ENCODE measurements around the gene APP.

The APP gene

DNA sequence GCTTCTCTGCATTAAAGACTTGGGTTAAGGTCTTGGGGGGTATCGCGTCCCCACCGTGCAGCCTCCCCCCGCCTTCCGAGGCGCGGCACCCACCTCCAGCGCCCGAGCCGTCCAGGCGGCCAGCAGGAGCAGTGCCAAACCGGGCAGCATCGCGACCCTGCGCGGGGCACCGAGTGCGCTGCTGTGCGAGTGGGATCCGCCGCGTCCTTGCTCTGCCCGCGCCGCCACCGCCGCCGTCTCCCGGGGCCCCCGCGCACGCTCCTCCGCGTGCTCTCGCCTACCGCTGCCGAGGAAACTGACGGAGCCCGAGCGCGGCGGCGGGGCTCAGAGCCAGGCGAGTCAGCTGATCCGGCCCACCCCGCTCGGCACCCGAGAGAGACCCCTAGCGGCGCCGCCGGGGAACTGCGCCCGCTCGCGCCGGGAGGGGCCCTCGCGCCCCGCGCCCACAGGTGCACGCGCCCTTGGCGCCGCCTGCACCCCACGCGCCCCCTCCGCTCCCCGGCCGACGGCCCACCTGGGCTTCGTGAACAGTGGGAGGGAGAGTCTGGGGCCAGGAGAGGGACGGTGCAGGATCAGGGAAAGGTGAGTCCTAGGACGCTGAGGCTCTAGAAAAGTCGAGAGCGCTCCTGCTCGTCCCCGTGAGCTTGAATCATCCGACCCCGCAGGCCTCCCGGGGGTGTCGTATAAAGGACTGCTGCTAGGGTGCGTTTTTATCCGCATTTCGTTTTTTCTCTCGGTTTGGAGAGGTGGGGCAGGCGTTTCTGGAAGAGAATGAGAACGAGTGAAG is at the start of gene APP:
Gene APP, minus strand, starts transcription at position 300 of the 787 bp plus-strand sequence. Its CDS starts 150 bp downstream, at position 150.
- peak; percentile 75 for DNase-seq

DNA sequence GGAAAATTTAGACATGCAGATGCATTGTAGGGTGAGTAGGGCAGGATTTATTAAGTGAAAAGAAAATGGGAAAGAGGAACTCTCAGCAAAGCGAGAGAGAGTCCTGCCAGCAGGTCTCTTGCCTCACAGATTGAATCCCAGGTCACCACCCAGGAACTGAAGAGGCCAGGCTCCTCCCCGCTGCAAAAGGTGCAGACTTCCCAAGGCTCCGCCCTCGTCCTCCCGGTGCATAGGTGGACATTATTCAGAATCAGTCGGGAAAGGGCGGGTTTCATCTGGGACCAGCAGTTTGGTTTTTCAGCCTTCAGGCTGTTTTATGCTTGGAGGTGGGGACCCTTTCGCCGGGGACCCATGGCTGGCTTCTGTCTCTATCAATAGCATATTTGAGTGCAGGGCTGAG is 41.6 kb upstream of the APP start:
- no peak for DNase-seq

DNA sequence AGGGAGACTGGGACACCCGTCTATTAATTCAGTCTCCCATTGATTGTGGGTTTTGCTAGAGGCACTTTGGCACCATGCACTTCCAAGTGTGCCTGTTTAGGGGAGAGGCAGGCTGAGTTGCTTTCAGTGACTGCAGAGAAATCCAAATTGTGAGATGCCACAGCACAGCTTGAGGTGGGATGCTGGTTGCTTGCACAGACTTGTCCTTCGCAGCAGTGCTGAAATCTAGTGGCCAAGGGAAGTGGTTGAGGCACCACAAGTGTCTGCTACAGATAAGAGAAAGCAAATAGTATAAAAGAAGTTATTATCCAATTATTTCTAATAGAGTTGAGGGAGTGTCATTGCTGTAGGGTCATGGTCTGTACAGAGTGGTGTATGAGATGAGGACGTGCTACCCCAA is 40.0 kb upstream of the APP start:
- no peak for DNase-seq

DNA sequence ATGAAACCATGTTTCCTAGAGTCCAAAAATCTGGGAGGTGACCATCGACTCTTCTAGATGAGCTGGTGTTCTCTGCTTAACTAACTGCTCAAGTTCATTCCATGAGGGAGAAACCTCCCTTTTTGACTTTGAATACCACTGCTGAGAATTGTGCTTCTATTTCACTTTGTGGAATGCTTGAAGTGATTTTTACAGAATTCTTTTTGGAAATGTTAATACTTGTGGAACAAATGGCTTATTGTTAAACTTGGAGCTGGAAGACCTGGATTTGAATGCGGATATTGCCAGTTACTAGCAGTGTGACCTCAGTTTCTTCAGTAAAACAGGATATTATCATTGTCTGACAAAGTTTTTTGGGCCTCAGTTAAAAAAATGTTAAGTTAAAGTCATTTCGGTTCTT is 36.5 kb upstream of the APP start:
- DNase-seq: no peak

DNA sequence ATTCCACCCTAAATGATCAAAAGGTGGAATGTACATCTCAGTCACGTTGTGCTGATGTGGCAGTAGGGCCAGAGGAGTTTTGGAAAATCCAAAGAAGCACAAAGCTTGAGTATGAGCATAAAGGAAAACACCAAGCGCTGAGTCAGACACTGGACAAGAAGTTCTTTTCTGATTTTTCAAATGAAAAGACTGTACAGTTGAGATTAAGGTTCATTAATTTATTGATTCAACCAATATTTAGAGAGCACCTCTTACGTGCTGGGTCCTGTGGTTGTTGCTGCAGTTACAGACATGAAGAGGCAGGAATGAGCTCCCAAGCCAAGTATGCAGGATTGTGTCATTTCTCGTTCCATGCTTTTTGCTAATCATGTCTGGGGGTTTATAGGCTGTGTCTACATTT is 28.9 kb upstream of the APP start:
- DNase-seq: no peak

DNA sequence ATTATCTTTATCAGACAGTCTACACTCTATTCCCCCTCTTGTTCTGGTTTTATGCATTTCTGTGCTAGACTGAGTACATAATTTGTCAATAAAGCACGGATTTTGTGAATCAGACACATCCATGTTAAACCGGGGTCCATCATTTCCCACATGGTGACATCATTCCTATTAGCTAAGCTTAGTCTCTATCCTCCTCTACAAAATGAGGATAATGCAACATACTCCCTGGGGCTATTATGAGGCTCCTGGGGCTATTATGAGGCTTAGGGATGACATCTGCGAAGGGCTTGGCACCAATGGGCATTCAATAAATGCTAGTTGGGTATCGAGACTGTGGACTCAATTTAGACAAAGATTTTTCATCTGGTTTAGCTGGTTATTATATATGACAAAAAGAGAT is 25.1 kb upstream of the APP start:
- no peak for DNase-seq

DNA sequence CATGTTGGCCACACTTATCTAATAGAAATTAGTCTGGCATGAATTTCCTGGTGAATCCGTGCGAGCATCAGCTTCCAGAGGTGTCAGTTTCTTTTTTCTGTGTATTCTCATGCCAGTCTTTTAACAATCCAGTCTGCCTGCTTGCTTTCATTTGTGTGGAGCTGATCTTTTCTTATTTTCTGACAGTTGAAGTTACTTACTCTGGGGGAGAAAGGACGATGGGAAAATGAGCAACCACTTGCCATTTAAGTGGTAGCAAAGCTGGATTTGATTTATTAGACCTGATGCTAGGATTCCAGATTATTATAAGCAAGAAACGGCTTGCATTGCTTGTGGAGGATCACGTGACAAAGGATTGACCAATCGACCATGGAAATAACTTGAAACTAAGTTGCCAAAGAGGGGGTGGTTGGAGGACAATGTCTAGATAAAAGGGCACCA is 24.3 kb upstream of the APP start:
- peak; percentile 80 for DNase-seq

DNA sequence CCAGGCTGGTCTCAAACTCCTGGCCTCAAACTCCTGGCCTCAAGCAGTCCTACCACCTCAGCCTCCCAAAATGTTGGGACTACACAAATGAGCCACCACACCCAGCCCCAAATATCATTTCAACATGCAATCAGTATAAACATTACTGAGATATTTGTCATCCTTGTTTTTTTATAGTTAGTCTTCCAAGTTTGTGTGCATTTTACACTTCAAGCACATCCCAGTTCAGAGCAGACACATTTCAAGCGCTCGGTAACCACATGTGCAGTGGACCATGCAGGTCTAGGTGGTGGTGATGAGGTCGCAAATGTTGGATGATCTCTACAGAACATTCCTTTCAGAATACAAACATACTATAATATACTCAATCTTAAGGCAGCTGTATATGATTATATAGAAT is 23.8 kb upstream of the APP start:
- DNase-seq: peak; percentile 80

DNA sequence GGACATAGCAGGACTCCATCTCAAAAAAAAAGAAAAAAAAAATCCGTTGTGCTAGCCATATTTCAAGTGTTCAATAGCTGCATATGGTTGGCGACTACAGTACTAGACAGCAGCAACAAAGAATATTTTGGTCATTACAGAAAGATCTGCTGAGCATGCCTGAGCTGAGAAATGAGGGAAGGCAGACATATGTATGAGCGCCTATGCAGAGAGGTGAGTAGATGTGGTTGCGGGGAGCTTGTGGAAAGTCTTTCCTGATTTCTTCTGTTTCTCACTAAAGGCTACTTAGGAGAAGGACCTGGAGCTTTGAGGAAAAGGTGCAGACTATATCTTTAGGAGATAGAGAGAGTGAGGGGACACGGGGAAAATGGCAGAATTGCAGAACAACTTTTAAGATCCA is 21.0 kb upstream of the APP start:
- DNase-seq: no peak

DNA sequence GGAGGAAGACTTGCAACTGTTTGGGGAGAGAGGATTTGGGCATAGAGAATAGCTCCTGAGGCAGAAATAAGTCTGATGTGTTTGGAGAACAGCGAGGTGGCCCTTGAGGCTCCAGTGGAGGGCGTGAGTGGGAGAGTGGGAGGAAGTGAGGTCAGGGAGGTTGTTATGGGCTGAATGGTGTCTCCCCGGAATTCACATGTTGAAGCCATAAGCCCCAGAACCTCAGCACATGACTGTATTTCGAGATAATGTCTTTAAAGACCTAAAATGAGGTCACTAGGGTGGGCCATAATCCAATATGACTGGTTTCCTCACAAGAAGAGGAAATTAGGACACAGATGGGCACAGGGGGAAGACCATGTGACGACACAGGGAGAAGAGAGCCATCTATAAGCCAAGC is 17.9 kb upstream of the APP start:
- DNase-seq: no peak

DNA sequence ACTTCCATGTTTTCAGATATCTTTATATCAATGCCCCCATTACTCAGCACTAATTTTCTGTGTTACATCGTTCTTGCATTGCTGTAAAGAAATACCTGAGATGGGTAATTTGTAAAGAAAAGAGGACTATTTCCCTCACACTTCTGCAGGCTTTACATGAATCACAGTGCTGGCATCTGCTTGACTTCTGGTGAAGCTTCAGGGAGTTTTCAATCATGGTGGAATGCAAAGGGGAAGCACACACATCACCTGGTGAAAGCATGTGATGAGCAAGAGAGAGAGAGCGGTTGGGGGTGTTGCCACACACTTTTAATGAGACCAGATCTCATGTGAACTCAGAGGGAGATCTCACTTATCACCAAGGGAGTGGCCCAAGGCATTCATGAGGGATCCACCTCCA is 14.9 kb upstream of the APP start:
- no peak for DNase-seq

DNA sequence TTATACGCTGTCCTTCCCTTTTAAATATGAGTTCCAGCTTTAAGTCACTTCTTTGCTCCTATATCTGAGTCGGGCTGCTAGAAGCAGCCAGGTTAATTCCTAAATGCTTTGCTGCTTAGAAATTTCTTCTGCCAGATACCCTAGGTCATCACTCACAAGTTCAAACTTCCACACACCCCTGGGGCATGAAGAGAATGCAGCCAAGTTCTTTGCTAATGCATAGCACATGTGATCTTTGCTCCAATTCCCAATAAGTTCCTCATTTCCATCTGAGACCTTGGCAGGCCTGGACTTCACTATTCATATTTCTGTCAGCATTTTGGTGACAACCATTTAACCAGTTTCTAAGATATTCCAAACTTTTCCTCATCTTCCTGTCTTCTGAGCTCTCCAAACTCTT is 14.5 kb upstream of the APP start:
- no peak for DNase-seq

DNA sequence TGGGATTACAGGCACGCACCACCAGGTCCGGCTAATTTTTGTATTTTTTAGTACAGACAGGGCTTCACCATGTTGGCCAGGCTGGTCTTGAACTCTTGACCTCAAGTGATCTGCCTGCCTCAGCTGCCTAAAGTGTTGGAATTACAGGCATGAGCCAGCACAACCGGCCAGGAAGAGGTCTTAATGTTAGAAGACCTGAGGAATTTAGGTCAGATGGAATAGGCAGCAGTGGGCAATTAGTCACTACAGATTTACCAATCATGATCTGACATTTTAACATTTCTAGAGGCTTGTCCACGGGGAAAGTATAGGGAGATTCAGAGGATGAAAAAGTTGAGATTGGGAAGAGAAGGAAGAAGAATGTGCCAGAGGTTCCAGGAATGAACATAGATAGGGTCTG is 8.9 kb upstream of the APP start:
- DNase-seq: no peak

DNA sequence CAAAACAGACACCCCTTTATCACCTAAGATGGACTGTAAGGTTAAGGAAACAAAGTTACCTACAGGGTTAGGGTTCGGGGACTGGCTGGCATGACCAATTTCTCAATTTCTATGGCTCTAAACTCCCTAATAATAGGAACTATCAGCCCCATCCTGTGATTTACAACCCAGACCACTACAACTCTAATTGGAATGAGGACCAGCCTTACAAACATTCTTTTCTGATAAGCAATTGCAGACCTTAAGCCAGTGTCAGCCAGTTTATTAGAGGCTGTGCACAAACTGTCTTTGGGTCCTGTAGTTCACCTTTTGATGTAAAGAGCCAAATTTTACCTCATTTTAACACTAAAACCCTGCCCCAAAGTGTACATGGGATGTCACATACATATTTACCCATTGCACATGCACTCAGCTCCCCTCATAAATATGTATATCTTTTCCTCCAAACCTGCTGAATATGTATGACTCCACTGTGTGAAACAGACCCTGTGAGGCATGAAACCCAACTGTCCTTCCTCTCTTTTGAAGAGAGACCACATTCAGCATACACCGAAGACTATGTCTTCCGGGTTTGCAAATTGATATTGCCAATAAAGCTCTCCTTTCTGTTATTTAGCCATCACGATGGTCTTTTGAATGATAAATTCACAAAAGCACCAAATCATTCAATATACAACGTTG is 7.3 kb upstream of the APP start:
- DNase-seq: no peak

DNA sequence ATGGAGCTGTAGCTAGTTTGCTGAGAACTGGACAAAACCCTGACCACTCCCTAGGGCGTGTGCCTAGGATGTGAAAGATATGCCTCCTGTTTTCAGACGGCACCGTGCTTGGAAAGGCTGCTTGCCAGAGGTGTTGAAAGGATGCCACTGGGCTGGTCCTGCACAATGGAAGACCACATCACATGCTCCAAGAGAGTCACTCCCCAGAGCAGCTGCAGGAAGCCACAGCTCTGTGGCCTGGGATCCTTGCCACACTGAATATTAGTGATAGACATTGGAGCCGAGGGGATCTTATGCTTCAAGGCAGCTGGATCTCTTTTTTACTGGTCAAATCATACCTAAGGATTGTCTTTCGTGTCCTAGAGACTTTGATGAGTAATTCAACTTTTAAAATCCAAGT is 6.6 kb upstream of the APP start:
- DNase-seq: no peak

DNA sequence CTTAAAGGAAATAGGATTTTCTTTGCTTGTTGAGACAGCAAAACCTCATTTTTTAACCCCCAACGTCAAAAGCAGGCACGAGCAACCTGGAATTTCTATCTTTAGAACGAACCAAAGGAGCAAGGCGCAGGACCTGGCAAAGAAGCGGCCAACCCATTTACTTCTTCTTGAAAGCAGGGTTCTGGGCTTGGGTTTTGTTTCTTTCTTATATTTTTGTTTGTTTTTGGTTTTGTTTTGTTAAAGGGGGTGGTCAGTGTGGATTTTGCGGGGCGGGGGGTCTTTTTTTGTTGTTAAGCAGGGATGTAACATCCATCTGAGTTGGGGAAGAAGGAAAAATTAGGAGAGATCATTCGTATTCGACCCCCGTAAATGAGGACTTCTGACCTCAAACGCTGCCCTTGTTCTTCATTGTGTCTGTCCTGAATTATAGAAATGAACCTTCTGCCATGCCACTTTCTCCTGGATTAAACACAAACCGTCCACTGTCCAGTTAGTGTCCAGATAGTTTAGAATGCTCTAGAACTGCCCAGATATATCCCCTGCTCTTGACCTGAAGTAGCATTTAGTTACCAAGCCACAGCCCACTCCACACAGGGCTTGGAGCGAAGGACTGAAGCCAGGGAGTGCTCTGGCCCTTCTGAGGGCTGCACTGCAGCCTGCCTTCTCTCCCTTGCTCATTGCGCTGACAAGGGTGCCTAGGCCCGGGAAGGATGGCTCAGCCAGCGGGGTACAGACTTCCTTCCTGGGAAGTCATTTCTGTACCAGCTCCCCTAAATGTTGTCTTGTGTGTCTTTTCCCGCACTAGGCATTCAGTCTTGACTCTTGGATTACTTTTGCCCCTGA is 909 bp upstream of the APP start:
- DNase-seq: peak; percentile 75

DNA sequence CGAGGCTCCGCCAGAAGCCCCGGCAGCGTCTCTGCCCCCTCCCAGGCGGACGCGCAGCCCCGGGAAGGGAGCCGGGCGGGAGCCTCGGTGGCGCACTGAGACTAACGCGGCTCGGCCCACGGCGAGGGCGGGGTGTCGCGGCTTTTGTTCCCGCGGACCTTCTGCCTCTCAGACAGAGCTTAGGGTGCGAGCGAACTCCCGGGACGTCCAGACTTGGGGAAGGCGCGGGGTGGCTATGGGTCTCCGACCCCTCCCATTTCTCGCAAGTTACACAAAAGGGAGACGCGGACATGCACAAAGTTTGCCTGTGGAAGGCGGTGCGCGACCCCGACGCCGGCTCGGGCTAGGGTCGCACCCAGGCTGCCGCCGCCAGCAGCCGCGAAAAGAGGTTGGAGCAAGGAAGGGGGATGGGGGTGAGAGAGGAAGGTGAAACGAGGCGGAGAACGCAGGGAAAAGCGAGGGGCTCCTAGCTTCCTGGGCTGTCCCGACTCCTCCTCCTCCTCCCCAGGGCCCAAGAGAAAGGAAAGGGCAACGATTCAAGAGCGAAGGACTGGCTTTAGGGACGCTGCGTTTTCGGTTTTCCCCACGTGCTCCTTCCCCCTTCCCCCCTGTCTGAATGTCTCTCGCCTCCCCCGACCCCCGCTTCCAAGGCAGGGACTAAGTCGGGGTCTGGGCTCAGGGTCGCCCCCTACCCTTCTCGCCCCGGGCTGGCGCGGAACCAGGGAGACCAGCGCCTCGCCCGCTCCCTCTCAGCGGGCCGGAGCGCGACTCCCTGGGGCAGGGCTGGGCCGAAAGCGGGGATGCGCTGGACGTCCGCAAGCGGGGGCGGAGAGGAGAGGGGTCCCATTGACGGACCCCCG is 729 bp downstream of the APP start:
- peak; percentile 54 for DNase-seq

DNA sequence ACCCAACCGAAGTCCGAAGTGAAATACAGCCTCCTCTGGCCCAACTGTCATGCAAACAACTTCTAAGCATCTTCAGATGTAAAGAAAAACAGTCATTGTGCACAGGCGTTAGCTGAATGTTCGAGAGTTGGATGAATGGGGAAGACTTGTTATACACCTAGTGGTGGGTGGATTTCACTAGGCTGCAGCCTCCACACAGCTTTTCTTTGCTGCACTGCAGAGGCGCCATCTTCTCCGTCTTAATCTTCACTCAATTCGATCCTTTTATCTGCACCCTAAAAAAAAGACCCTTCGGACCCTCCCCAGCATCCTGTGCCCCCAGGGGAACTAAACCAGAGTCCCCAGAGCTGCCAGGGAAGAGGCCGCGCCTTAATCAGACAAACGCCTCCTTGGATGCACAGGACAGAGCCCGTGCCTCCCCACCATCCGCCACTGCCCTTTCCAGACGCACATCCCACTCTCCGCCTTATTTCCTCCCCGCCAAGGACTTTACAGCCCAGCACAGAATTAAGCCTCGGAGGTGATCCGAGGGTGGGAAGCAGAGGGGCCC is 1.4 kb downstream of the APP start:
- peak; percentile 72 for DNase-seq

DNA sequence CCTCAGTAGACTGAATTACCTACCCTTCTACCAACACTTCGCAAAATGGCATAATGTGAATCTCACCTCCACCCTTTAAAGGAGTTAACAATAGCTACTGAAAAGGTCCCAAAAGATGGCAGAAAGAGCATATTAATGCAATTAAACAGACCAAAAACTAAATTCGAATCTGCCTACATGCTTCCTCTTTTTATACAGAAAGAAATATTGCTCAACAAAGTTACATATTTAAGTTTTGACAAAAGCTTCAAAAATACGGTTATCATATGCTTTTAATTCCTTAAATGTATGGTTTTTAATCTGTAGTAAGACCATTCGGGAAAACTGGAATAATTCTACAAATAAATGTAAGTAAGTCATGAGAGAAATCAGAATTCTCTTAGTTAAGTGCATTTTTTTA is 2.2 kb downstream of the APP start:
- no peak for DNase-seq

DNA sequence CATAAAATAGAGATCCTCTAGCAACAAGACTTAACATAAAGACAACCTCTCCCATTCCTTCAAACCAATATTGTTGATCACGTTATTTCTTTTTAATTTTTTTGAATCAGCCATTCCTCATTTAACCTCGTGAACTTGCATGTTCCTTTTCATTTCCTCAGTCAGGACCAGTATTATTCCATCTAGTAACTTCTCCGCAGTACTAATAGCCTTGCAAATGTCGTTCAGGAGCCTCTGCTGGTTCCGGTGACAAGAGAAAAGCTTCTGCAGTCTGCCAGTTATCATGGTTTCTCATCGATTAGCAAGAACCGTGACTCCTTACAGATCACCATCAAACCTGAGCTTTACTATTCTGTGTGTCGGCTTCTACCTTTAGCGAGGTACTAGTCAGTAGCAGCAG is 3.0 kb downstream of the APP start:
- no peak for DNase-seq

DNA sequence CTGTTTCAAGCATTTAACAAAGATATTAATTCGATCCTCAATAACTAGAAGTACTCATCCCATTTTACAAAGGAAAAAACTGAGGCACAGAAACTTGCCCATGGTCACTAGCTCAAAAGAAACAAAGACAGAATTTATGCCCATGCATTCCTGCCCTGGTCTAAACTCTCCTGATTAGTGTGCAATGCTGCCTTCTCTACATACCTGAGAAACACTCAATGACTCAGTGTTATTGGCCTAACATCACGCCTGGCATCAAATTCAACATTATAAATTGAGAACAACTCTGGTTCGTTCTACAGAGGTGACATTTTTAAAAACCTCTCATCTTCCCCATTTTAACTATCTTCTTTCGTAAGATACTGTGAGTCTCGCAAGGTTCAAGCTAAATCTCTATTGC is 5.2 kb downstream of the APP start:
- peak; percentile 21 for DNase-seq

DNA sequence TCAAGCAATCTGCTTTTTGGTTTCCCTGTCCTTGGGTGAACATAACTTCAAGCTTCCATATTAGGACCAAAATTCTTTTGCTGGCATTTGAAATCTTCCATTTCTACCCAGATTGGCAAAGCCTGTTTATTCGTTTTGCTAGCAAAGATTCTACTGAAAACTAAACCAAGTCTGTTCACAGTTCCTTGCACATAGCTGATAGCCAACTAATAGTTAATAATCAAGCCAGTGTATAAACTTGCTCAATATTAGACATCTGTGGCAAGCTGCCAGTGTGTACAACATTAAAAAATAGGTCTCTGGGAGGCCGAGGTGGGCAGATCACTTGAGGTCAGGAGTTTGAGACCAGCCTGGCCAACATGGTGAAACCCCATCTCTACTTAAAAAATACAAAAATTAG is 6.3 kb downstream of the APP start:
- DNase-seq: no peak

Data from kidney glomerular epithelial cell (primary cell).